Rectal smooth muscle tissue (tissue), 1 donor: Measurements from ENCODE around the gene GRHL3.
A peak's percentile ranks its signal among the peaks of the same experiment; 100 is the strongest.
"Not testable (repeated sequence)": the region's sequence is repeated elsewhere in the genome, so short reads cannot be mapped to it uniquely, and the experiment has no call there.

Experiments used
- H3K27ac ChIP-seq: one replicate; pipeline ENCODE4 v1.7.0; 2013; ENCODE audit warnings: low read depth, low read length, inconsistent platforms
- H3K27me3 ChIP-seq: one replicate; pipeline ENCODE4 v1.7.0; 2013; ENCODE audit warnings: low read length; ENCODE audit not compliant: control insufficient read depth, insufficient read depth
- H3K36me3 ChIP-seq: one replicate; pipeline ENCODE4 v1.7.0; 2013; ENCODE audit warnings: low read length; ENCODE audit not compliant: control insufficient read depth, insufficient read depth
- H3K4me1 ChIP-seq: one replicate; pipeline ENCODE4 v1.7.0; 2013; ENCODE audit warnings: low read length; ENCODE audit not compliant: control insufficient read depth, insufficient read depth
- H3K4me3 ChIP-seq: one replicate; pipeline ENCODE4 v1.7.0; 2013; ENCODE audit warnings: low read length
- H3K9ac ChIP-seq: one replicate; pipeline ENCODE4 v1.7.0; 2013; ENCODE audit warnings: low read length

Gene GRHL3

DNA sequence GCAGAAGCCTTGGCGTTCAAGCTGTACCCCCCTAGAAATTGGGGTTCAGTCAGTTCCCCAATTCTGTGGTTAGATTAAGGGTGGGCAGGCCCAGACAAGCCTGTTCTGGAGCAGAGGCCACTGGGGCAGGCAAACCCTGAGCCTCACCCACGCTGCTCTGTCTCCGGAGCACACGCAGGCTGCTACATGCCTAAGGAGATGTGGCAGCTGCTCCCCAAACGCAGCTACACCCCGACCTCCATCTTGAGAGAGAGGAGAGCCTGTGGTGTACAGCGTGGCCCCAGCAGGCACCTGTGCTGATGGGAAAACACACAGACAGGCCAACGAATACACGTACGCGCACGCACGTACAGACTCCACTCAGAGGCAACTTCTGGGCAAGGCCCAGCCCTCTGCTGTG is 33.9 kb upstream of the GRHL3 start:
- no peaks in the 10 kb centered on the region for H3K27me3 ChIP-seq

GRCh38 chr1:24286246-24287010 is 32.7 kb upstream of the GRHL3 start:
- Histone ChIP-seq H3K9ac (no peak overlapping the region), H3K4me3 (no peak overlapping the region), H3K4me1 (no peaks in the 10 kb centered on the region), H3K27ac (no peak overlapping the region), H3K27me3 (no peaks in the 10 kb centered on the region), H3K36me3 (no peaks in the 10 kb centered on the region)

More for the DNA sequence above, 33.9 kb upstream of the GRHL3 start:
- Histone ChIP-seq H3K27ac (no peak overlapping the region), H3K9ac (no peak overlapping the region), H3K36me3 (no peaks in the 10 kb centered on the region), H3K4me1 (no peaks in the 10 kb centered on the region), H3K4me3 (no peak overlapping the region)

GRCh38 chr1:24287779-24288178 is 31.4 kb upstream of the GRHL3 start:
- H3K27me3 ChIP-seq, H3K36me3 ChIP-seq, H3K9ac ChIP-seq, H3K4me3 ChIP-seq, H3K27ac ChIP-seq, H3K4me1 ChIP-seq: not testable (repeated sequence)

DNA sequence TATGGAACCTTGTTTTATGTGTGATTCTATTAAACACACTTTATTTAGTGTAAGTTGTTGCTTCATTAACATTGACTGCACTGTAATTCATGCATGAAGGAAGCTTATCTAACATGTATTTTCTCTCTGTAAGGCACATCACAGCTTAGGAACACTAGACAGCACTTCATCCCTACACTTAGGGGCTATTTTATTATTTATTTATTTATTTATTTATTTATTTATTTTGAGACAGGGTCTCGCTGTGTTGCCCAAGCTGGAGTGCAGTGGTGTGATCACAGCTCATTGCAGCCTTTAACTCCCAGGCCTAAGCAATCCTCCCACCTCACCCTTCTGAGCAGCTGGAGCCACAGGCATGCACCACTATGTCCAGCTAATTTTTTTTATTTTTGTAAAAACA is 30.7 kb upstream of the GRHL3 start:
- no peaks in the 10 kb centered on the region for H3K4me1 ChIP-seq
- H3K36me3 ChIP-seq, result no peaks in the 10 kb centered on the region
- H3K27ac ChIP-seq, result no peak overlapping the region
- H3K4me3 ChIP-seq, result no peak overlapping the region
- H3K9ac ChIP-seq, result no peak overlapping the region
- H3K27me3 ChIP-seq, result no peaks in the 10 kb centered on the region

GRCh38 chr1:24289937-24290595 is 29.1 kb upstream of the GRHL3 start:
- Histone ChIP-seq H3K27me3 (no peaks in the 10 kb centered on the region), H3K36me3 (no peaks in the 10 kb centered on the region), H3K27ac (peak overlapping the region; percentile 55), H3K4me1 (peaks cover 9% of the 10 kb centered on the region), H3K4me3 (no peak overlapping the region), H3K9ac (no peak overlapping the region)

- no peak overlapping the region for H3K9ac ChIP-seq
- no peak overlapping the region for H3K27ac ChIP-seq
- no peaks in the 10 kb centered on the region for H3K36me3 ChIP-seq
- H3K27me3 ChIP-seq, result no peaks in the 10 kb centered on the region
- H3K4me1 ChIP-seq, result peaks cover 15% of the 10 kb centered on the region
- no peak overlapping the region for H3K4me3 ChIP-seq
These were observed 28.1 kb upstream of the GRHL3 start for GRCh38 chr1:24290933-24291487.

DNA sequence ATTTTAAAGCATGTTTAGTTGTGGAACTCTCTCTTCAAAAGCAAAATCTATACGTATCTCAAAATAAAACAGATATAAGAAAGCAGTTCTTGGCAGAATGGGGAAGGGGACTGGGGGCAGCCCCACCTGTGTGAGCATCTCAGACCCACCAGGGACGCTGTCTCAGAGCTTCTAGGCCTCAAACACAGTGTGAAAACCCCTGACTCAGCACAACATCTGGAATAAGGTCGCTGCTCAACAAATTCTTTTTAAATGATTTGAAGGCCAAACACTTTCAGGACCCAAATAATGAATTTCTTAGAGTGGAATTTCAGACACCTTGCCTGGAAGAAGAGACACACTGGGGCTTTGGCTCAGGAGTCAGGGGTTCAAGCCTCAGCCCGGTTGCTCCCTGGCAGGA is 27.1 kb upstream of the GRHL3 start:
- peaks cover 15% of the 10 kb centered on the region for H3K4me1 ChIP-seq
- no peak overlapping the region for H3K27ac ChIP-seq
- H3K4me3 ChIP-seq, result no peak overlapping the region
- H3K9ac ChIP-seq, result no peak overlapping the region
- H3K36me3 ChIP-seq, result no peaks in the 10 kb centered on the region
- no peaks in the 10 kb centered on the region for H3K27me3 ChIP-seq

DNA sequence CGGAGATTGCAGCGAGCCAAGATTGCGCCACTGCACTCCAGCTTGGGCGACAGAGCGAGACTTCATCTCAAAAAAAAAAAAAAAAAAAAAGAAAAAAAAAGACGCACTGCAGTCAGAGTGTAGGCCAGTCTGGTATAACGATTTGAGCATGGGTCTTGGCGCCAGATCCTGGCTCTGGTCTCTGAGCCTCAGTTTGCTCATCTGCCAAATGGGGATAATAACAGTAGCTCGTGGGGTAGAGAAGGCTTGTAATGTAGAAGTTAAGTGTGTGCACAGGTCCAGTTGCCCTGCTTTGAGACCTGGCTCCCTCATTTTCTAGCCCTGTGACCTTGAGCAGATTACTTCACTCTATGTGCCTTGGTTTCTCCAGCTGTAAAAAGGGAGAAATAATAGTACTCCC is 26.3 kb upstream of the GRHL3 start:
- H3K27ac ChIP-seq, result no peak overlapping the region
- H3K27me3 ChIP-seq, result no peaks in the 10 kb centered on the region
- H3K4me3 ChIP-seq, result no peak overlapping the region
- no peak overlapping the region for H3K9ac ChIP-seq
- H3K36me3 ChIP-seq, result no peaks in the 10 kb centered on the region
- peaks cover 15% of the 10 kb centered on the region for H3K4me1 ChIP-seq

DNA sequence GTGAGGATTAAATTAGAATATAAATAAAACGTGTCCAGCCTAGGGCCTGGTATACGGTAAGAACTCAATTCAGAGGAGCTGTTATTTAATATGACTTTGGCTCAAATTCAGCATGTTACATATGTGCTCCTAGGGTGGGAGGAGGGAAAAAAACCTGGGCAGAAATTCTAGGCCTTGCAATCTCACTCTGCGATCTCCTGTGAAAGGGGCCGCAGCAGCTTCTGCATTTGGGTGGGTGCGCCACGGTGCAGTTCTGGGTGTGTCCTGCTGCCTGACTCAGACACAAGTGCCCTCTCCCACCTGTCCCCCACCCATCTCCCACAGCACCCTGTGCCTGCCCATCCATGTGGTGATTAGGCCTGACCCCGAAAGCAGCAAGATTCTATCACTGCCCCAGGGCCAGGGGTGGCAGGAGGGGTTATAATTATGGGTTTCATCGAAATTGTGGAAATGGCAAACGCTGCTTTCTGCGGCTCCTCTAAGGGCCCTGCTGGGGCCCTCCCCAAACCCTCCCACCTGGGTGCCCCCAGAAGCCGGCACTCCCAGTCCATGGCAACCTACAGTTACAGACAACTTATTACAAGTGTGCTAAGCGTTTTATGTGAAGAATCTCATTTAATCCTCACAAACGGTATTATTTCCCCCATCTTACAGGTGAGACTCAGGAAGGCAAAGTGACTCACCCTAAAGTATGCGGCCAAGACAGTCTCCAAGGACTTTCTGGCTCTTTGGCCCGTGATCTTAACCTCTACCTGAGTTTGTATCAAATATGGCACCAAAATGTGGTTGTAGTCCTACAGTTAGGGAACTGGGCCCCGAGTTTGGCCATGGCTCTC is 25.5 kb upstream of the GRHL3 start:
- Histone ChIP-seq H3K4me1 (peaks cover 15% of the 10 kb centered on the region), H3K4me3 (no peak overlapping the region), H3K9ac (no peak overlapping the region), H3K27ac (peak overlapping the region; percentile 69), H3K36me3 (no peaks in the 10 kb centered on the region), H3K27me3 (no peaks in the 10 kb centered on the region)

DNA sequence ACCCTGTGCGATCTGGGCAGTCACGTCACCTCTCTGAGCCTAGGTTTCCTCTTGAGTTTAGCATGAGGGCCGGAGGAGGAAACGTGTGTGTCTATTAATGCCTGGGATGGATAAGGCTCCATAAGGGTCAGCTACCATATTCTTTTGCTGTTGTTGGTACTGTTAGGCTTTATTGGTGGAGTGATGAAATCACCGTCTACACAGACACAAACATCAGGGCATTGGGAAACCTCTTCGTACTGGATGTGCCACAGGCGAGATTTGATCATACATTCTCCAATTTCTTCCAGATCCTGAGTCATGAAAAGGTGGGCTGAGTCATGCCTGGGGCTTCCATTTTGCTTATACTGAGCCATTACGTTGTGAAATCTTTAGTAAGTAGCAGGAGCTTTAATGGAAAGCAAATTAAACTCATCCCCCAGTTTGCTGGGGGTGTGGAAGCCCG is 24.9 kb upstream of the GRHL3 start:
- Histone ChIP-seq H3K4me1 (peaks cover 15% of the 10 kb centered on the region), H3K9ac (no peak overlapping the region), H3K4me3 (no peak overlapping the region), H3K27ac (peak overlapping the region; percentile 69), H3K27me3 (no peaks in the 10 kb centered on the region), H3K36me3 (no peaks in the 10 kb centered on the region)

DNA sequence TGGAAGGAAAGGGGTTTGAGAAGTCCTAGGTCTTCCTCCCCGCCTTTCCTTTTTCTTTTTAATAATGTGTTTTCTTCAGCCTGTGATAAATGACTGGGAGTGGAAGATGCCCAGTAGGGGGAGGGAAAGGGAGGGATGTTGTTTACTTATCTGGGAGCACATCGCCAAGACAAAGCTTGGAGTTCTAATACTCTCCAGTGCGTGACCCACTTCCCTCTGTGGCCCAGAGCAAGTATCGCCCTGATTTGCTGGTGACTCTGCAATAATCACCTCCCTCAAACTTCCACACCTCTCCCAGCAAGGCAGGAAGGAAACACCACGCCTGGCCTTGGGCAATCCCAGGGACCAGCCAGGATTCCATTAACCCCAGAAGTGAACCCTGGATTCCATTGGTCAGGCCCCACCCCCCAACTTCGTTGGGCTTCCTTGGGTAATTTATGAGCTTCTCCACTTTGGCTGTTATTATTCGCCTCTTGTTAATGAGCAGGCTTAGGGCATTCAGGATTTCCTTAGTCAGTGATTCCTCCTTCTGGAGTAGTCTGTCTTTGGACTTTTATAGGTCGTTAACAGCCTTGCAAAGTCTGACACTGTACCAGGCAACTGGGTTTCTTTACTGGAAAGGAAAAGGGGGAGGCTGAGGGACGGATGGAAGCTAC is 24.3 kb upstream of the GRHL3 start:
- Histone ChIP-seq H3K9ac (no peak overlapping the region), H3K4me3 (peak overlapping the region; percentile 20), H3K27ac (peak overlapping the region; percentile 69), H3K4me1 (peaks cover 15% of the 10 kb centered on the region), H3K27me3 (no peaks in the 10 kb centered on the region), H3K36me3 (no peaks in the 10 kb centered on the region)

GRCh38 chr1:24295535-24295934 is 23.6 kb upstream of the GRHL3 start:
- H3K9ac ChIP-seq, result no peak overlapping the region

More at GRCh38 chr1:24295535-24295934, 23.6 kb upstream of the GRHL3 start:
- Histone ChIP-seq H3K27me3 (no peaks in the 10 kb centered on the region), H3K36me3 (no peaks in the 10 kb centered on the region), H3K4me1 (peaks cover 15% of the 10 kb centered on the region), H3K27ac (peak overlapping the region; percentile 69), H3K4me3 (no peak overlapping the region)
